ENCODE results near the gene AQP6.

AQP6 gene

DNA sequence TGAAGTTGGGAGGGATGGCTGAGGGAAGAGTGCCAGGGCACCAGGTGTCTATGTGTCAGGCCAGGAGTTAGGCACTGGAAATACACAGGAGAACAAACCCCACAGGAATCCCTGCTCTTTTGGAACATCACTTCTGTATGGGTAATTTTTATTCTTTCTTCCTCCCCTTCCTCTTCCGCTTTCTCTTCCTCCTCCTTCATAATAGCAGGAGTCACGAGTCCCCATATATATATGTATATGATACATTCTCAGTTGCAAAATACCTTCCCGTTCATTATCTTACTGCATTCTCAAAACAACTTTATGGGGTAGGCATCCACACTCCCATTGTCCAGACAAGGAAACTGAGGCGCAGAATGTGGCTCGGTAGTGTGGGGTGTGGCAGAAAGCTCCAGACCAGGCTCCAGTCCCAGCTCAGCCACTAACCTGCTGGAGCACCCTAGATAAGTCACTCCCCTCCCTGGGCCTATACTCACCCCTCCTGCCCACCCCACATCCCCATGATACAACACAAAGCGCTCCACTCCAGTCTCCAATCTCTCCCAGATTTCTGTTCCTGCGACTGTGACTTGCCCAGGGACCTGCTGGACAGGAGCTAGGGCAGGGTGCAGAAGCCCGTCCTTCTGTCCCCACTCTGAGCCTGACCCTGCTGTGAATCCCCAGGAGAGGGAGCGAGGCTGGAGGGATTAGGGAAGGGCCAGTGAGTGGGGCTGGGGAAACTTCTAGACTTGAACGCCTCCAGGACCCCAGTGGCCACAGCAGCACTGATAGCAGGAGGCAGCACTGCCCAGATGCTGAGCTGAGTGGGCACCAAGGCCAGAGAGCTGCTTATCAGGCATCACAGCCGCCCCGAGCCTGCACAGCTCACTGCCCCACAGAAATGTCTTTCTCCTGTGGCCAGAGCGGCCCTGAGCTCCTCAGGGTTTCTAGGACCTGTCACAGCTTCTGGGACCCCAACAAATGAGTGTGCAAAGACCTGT is 23.6 kb upstream of the AQP6 start:
- no peak overlapping the region for H3K4me3 ChIP-seq (ENCODE audit: low read depth, low read length)
- TF ChIP-seq CTCF (IDR thresholded peaks at IDR 0.05; ENCODE audit: low read depth, low read length) = no peak

- no peak overlapping the region for H3K4me3 ChIP-seq (ENCODE audit: low read depth, low read length)
- TF ChIP-seq CTCF (IDR thresholded peaks at IDR 0.05; ENCODE audit: low read depth, low read length) = no peak
These were observed 22.9 kb upstream of the AQP6 start for GRCh38 chr12:49949866-49950265.

DNA sequence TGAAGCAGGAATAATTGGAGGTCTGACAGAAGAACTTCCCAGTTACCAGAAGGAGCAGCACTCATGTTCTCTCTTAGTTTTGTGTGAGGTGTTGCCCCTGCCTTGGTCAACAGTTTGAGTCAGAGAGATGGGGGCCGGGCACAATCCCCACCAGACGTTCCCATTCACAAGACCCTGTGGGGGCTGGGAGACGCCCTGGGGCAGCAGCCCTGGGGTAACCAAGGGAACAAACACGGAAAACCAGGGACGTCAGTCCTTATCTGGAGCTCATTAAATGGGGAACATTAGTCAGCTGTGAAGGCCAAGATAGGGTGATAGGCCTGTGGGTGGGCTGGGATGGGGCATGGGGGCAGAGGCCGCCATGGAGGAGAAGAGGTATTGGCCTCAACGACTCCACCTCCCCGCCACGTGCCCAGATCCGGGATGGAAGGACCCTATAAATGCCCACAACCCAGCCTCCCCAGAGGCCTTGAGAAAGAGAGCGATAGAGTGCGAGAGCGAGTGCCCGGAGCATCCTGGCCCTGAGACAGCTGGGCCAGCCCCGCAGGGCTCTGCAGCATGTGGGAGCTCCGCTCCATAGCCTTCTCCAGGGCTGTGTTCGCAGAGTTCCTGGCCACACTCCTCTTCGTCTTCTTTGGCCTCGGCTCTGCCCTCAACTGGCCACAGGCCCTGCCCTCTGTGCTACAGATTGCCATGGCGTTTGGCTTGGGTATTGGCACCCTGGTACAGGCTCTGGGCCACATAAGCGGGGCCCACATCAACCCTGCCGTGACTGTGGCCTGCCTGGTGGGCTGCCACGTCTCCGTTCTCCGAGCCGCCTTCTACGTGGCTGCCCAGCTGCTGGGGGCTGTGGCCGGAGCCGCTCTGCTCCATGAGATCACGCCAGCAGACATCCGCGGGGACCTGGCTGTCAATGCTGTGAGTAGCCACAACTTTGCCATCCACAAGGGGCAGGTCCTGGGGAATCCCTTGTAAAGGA is 22.2 kb upstream of the AQP6 start, which contains the start of gene AQP2:
TSS of gene AQP2 (plus strand) at position 465 of the 979 bp plus-strand sequence. CDS start at position 559, 94 bp downstream.
- H3K4me3 ChIP-seq (ENCODE audit: low read depth, low read length) = no peak within 1 kb of the TSS
- no peak for TF ChIP-seq CTCF (IDR thresholded peaks at IDR 0.05; ENCODE audit: low read depth, low read length)

DNA sequence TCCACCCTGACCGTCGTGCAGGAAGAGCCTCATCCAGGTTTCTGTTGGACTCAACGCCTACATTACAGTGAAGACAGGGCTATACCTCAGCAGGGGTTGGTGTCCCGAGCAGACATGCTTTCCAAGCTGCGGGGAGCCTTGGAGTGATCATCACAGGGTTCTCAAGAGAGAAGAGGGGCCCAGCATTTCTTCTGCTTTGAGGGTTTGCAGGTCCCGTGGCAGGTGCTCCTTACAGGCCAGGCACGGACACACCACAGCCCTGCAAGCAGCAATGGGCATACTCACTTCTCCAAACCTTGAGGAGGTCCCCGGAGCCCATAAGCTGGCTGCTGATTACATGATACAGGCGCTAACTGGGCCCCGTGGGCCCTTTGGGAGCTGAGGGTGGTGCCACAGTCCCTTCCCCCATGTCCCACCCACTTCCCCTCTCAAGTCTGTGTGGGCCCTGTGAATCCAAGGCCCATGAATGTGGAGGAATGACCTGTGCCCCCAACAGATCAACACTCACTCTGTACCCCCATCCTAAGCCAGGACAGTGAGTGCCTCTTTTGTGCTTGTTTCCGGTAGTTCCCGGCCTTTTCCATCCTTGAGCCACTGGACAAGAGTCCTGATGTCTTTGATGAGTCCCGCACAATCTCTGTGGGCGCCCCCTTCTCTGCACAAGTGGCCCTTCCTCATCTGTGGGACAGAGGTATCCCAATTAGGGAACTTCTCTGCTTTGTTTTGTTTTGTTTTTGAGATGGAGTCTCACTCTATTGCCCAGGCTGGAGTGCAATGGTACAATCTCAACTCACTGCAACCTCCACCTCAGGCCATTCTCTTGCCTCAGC is 21.1 kb upstream of the AQP6 start:
- H3K4me3 ChIP-seq (ENCODE audit: low read depth, low read length) = no peak overlapping the region
- no peak for TF ChIP-seq CTCF (IDR thresholded peaks at IDR 0.05; ENCODE audit: low read depth, low read length)

DNA sequence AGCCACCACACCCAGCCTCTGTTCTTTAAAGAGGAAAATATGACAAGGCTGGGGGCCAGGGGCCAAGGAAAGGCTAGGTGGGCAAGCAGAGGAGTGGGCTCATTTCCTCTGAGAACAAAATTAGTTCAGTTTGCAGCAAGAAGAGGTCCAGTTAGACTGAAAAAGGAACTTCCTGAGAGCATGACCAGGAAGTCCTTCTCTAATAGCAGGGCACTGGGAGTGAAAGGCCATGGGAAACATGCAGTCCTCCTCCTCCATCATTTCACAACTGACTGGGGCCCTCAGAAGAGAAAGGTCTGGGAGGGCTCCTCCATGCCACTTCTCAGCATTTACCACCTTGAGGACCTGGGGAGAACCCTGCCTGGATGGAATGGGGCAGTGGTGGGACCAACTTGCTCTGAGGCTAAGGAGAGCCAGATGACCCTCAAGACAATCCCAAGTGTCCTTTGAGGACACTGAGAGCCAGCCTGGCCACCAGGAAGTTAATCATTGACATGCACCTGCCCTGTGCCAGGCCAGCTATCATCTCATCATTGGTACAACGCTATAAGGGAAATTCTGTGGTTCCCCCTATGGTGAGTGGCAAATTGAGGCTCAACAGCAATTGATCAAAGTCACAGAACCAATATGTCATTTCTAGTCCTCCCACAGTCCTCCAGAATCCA is 20.2 kb upstream of the AQP6 start:
- TF ChIP-seq CTCF (IDR thresholded peaks at IDR 0.05; ENCODE audit: low read depth, low read length) = no peak
- no peak overlapping the region for H3K4me3 ChIP-seq (ENCODE audit: low read depth, low read length)

- H3K4me3 ChIP-seq (ENCODE audit: low read depth, low read length) = no peak overlapping the region
- TF ChIP-seq CTCF (IDR thresholded peaks at IDR 0.05; ENCODE audit: low read depth, low read length) = no peak
These were observed 19.6 kb upstream of the AQP6 start for GRCh38 chr12:49953151-49953550.
